ENCODE data around the gene TPRG1.

DNA sequence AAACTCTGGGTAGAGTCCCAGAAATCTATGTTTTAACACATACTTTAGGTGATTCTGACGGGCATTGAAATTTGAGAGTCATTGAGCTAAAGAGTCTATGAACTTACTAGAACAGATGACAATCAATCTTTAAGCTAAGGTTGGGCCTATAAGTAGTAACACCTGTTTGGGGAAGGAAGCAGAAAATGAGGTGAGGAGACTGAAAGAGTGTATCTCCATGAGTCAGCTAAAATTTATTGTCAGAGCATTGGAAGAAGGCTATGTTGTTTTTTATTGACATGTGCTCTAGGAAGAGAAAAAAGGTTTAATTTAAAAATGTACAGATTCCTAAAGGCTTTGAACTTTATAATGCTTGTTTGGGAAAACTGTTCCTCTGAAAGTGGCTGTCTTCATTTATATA, 42.9 kb downstream of the TPRG1 start:
- TF ChIP-seq POLR2A (IDR thresholded peaks at IDR 0.05) = no peak
- TF ChIP-seq, protein P1, sequence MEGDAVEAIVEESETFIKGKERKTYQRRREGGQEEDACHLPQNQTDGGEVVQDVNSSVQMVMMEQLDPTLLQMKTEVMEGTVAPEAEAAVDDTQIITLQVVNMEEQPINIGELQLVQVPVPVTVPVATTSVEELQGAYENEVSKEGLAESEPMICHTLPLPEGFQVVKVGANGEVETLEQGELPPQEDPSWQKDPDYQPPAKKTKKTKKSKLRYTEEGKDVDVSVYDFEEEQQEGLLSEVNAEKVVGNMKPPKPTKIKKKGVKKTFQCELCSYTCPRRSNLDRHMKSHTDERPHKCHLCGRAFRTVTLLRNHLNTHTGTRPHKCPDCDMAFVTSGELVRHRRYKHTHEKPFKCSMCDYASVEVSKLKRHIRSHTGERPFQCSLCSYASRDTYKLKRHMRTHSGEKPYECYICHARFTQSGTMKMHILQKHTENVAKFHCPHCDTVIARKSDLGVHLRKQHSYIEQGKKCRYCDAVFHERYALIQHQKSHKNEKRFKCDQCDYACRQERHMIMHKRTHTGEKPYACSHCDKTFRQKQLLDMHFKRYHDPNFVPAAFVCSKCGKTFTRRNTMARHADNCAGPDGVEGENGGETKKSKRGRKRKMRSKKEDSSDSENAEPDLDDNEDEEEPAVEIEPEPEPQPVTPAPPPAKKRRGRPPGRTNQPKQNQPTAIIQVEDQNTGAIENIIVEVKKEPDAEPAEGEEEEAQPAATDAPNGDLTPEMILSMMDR (IDR thresholded peaks at IDR 0.05) = no peak
